IMR-90 (cell line): ENCODE measurements around the gene SLC9A5. TPM values are rescaled to one million over a fixed set of nuclear protein-coding genes. Genes with fewer than 3 reads are reported as not detected.

ENCODE experiments used
- ATAC-seq: fragments of 200-7000 bp; cut with Tn5 transposase; 2 replicates; pipeline ENCODE4 v1.9.1; 2020; ENCODE audit warnings: low read depth, mild to moderate bottlenecking, moderate library complexity
- BruUV-seq: library from RNA; stranded (reverse); fragments of 400-500 nt; replicated peaks from 2 replicates; lab custom pipeline; 2021; lab: Mats Ljungman, UMichigan
- CTCF ChIA-PET: fragments of 300-600 bp; formaldehyde crosslinking; extraction: SDS; loops from one replicate; lab custom pipeline; 2021; ENCODE audit warnings: antibody characterized with exemption; lab: Yijun Ruan, JAX
- POLR2A ChIA-PET: fragments of 300-600 bp; sonication (Branson Sonifier 250); formaldehyde crosslinking; loops from one replicate; lab custom pipeline; 2022; ENCODE audit warnings: antibody characterized with exemption; ENCODE audit not compliant: unreplicated experiment; lab: Charles Lee
- DNase-seq: peaks from one replicate; pipeline ENCODE4 v3.0.0; 2013
- H2AFZ ChIP-seq: replicated peaks from 2 replicates; pipeline ENCODE3; 2013; ENCODE audit warnings: low read length, mild to moderate bottlenecking; ENCODE audit not compliant: poor library complexity
- H2AK5ac ChIP-seq: 2 replicates; pipeline ENCODE4 v1.6.1; 2013; ENCODE audit warnings: low read depth, low read length, inconsistent platforms
- H2AK9ac ChIP-seq: replicated peaks from 2 replicates; pipeline ENCODE3; 2013; ENCODE audit warnings: mild to moderate bottlenecking, low read depth, low read length, moderate library complexity; ENCODE audit not compliant: poor library complexity
- H2BK120ac ChIP-seq: 2 replicates; pipeline ENCODE4 v1.6.1; 2013; ENCODE audit warnings: low read depth, low read length, inconsistent platforms
- H2BK15ac ChIP-seq: 3 replicates; pipeline ENCODE4 v1.6.1; 2013; ENCODE audit warnings: low read depth, low read length, inconsistent platforms
- H2BK20ac ChIP-seq: 2 replicates; pipeline ENCODE4 v1.6.1; 2013; ENCODE audit warnings: low read depth, mild to moderate bottlenecking, inconsistent platforms, low read length, moderate library complexity
- H2BK5ac ChIP-seq: 2 replicates; pipeline ENCODE4 v1.6.1; 2013; ENCODE audit warnings: mild to moderate bottlenecking, low read depth, low read length, inconsistent platforms; ENCODE audit not compliant: poor library complexity, severe bottlenecking
- H3K14ac ChIP-seq: replicated peaks from 2 replicates; pipeline ENCODE4 v1.6.1; 2013; ENCODE audit warnings: low read depth, low read length, inconsistent platforms
- H3K18ac ChIP-seq: 2 replicates; pipeline ENCODE4 v1.6.1; 2013; ENCODE audit warnings: low read depth, low read length, control low read depth
- H3K23ac ChIP-seq: 2 replicates; pipeline ENCODE4 v1.6.1; 2013; ENCODE audit warnings: low read depth, low read length, inconsistent platforms
- H3K27ac ChIP-seq: 2 replicates; pipeline ENCODE4 v1.5.1; 2013; ENCODE audit warnings: mild to moderate bottlenecking, control low read depth, low read length; ENCODE audit not compliant: insufficient read depth
- H3K27me3 ChIP-seq: 2 replicates; pipeline ENCODE4 v1.6.1; 2013; ENCODE audit warnings: low read length; ENCODE audit not compliant: control insufficient read depth, insufficient read depth
- H3K36me3 ChIP-seq: 2 replicates; pipeline ENCODE4 v1.6.1; 2013; ENCODE audit warnings: low read length, mixed read lengths; ENCODE audit not compliant: control insufficient read depth, insufficient read depth
- H3K4ac ChIP-seq: 2 replicates; pipeline ENCODE4 v1.6.1; 2013; ENCODE audit warnings: low read depth, low read length, inconsistent platforms
- H3K4me1 ChIP-seq: 2 replicates; pipeline ENCODE4 v1.6.1; 2013; ENCODE audit warnings: low read length, mixed read lengths; ENCODE audit not compliant: control insufficient read depth, insufficient read depth
- H3K4me2 ChIP-seq: 2 replicates; pipeline ENCODE4 v1.6.1; 2013; ENCODE audit warnings: low read depth, mild to moderate bottlenecking, control low read depth, low read length, moderate library complexity
- H3K4me3 ChIP-seq: 2 replicates; pipeline ENCODE4 v1.5.1; 2013; ENCODE audit warnings: low read depth, mild to moderate bottlenecking, control low read depth, low read length, moderate library complexity; ENCODE audit not compliant: insufficient read depth
- H3K56ac ChIP-seq: 2 replicates; pipeline ENCODE4 v1.6.1; 2013; ENCODE audit warnings: low read length, inconsistent platforms; ENCODE audit not compliant: insufficient read depth; ENCODE audit errors: extremely low read depth
- H3K79me1 ChIP-seq, 2 experiments: 2 replicates each; pipeline ENCODE4 v1.6.1; 2013; ENCODE audit warnings: low read length in 2 of 2, inconsistent platforms in 1 of 2, low read depth in 1 of 2
- H3K9ac ChIP-seq: 2 replicates; pipeline ENCODE4 v1.6.1; 2013; ENCODE audit warnings: low read depth, low read length, control low read depth
- H3K9me1 ChIP-seq: 2 replicates; pipeline ENCODE4 v1.6.1; 2013; ENCODE audit warnings: low read length, inconsistent platforms; ENCODE audit not compliant: insufficient read depth
- H3K9me3 ChIP-seq: 2 replicates; pipeline ENCODE4 v1.6.1; 2013; ENCODE audit warnings: low read length; ENCODE audit not compliant: control insufficient read depth, insufficient read depth
- H4K20me1 ChIP-seq: 2 replicates; pipeline ENCODE4 v1.6.1; 2013; ENCODE audit warnings: low read length, inconsistent platforms; ENCODE audit not compliant: insufficient read depth
- H4K5ac ChIP-seq: 2 replicates; pipeline ENCODE4 v1.6.1; 2013; ENCODE audit warnings: mild to moderate bottlenecking, low read depth, low read length, control low read depth
- H4K8ac ChIP-seq, 2 experiments: 2 replicates each; pipeline ENCODE4 v1.6.1; 2013; ENCODE audit warnings: low read depth in 2 of 2, low read length in 2 of 2, control low read depth in 1 of 2, inconsistent platforms in 1 of 2
- H4K91ac ChIP-seq: 2 replicates; pipeline ENCODE4 v1.6.1; 2013; ENCODE audit warnings: low read depth, low read length, inconsistent platforms; ENCODE audit not compliant: insufficient read depth
- BHLHE40 ChIP-seq: fragments of 150-350 bp; IDR thresholded peaks from 2 replicates; pipeline ENCODE4 v1.6.1; 2016; ENCODE audit warnings: mild to moderate bottlenecking, low read depth, low read length
- FOS ChIP-seq: fragments of 150-350 bp; IDR thresholded peaks from 2 replicates; pipeline ENCODE4 v1.6.1; 2016; ENCODE audit warnings: low read depth, low read length
- MAZ ChIP-seq: IDR thresholded peaks from 2 replicates; pipeline ENCODE4 v1.6.1; 2012; ENCODE audit warnings: low read depth, mild to moderate bottlenecking, low read length, improper control_type of control experiment, moderate library complexity, borderline replicate concordance
- NFE2L2 ChIP-seq: fragments of 150-350 bp; IDR thresholded peaks from 2 replicates; pipeline ENCODE4 v1.6.1; 2016; ENCODE audit warnings: low read depth, mild to moderate bottlenecking, low read length
- POLR2A ChIP-seq: IDR thresholded peaks from 2 replicates; pipeline ENCODE4 v1.6.1; 2012; ENCODE audit warnings: mild to moderate bottlenecking, low read depth, low read length
- RAD21 ChIP-seq: IDR thresholded peaks from 2 replicates; pipeline ENCODE4 v1.6.1; 2012; ENCODE audit warnings: low read length, improper control_type of control experiment
- RCOR1 ChIP-seq: IDR thresholded peaks from 2 replicates; pipeline ENCODE4 v1.6.1; 2012; ENCODE audit warnings: mild to moderate bottlenecking, low read length, improper control_type of control experiment; ENCODE audit not compliant: insufficient replicate concordance
- RFX5 ChIP-seq: IDR thresholded peaks from 2 replicates; pipeline ENCODE4 v1.8.0; 2012; ENCODE audit warnings: low read depth, mild to moderate bottlenecking, low read length, moderate library complexity
- SMC3 ChIP-seq: fragments of 150-350 bp; IDR thresholded peaks from 2 replicates; pipeline ENCODE4 v1.6.1; 2016; ENCODE audit warnings: low read depth, mild to moderate bottlenecking, antibody characterized with exemption, low read length, moderate library complexity
- WGBS, 2 experiments: methylation state at CpG; one replicate each; pipeline versions ENCODE4 v1.1.5 to v1.1.7; 2013; ENCODE audit warnings: missing lambda C conversion rate in 2 of 2; ENCODE audit not compliant: insufficient read length in 1 of 2; ENCODE audit errors: extremely low coverage in 2 of 2; 5-methylcytosine and 5-hydroxymethylcytosine counted together
- dilution Hi-C: fragments of 300-500 bp; cut with HindIII; formaldehyde crosslinking; loops from one replicate; pipeline ENCODE4 v1.14.3; 2018; ENCODE audit warnings: low sequenced_read_pairs; ENCODE audit not compliant: unreplicated experiment
- in situ Hi-C: fragments of 300-500 bp; cut with MboI; formaldehyde crosslinking; loops from 3 replicates; pipeline ENCODE4 v1.14.3; 2019; ENCODE audit warnings: low sequenced_read_pairs, inconsistent platforms, mixed read lengths
- intact Hi-C: fragments of 100-400 bp; cut with micrococcal nuclease; formaldehyde crosslinking; loops from 2 replicates; pipeline ENCODE4 v1.10.0; 2022
- polyA plus RNA-seq, 3 experiments: library from polyadenylated mRNA; depleted of rRNA; stranded (reverse); fragments of >200 nt; gene quantifications; 2 replicates each; pipeline ENCODE4 v1.2.3, GENCODE V29; 2012; ENCODE audit warnings: low replicate concordance in 1 of 3
- total RNA-seq: library from RNA; depleted of rRNA; stranded (reverse); fragments of >200 nt; gene quantifications from 2 replicates; pipeline ENCODE4 v1.2.3, GENCODE V29; 2012
- TF ChIP-seq, protein P1 (sequence below): conservative IDR thresholded peaks from 2 replicates; pipeline ENCODE4 v1.5.1; 2012; ENCODE audit warnings: mild to moderate bottlenecking, low read depth, low read length, improper control_type of control experiment
- TF ChIP-seq, protein P2 (sequence below): fragments of 150-350 bp; IDR thresholded peaks from 2 replicates; pipeline ENCODE4 v1.6.1; 2016; ENCODE audit warnings: low read depth, mild to moderate bottlenecking, low read length, moderate library complexity, borderline replicate concordance
- TF ChIP-seq, protein P3 (sequence below): fragments of 150-350 bp; IDR thresholded peaks from 2 replicates; pipeline ENCODE4 v1.6.1; 2017; ENCODE audit warnings: mild to moderate bottlenecking, antibody characterized with exemption, low read length, low read depth

SLC9A5 gene
- total and polyA plus RNA-seq, 2 of the 4 experiments (the other 2 are of a cell fraction): 1.8 to 5.7 TPM

DNA sequence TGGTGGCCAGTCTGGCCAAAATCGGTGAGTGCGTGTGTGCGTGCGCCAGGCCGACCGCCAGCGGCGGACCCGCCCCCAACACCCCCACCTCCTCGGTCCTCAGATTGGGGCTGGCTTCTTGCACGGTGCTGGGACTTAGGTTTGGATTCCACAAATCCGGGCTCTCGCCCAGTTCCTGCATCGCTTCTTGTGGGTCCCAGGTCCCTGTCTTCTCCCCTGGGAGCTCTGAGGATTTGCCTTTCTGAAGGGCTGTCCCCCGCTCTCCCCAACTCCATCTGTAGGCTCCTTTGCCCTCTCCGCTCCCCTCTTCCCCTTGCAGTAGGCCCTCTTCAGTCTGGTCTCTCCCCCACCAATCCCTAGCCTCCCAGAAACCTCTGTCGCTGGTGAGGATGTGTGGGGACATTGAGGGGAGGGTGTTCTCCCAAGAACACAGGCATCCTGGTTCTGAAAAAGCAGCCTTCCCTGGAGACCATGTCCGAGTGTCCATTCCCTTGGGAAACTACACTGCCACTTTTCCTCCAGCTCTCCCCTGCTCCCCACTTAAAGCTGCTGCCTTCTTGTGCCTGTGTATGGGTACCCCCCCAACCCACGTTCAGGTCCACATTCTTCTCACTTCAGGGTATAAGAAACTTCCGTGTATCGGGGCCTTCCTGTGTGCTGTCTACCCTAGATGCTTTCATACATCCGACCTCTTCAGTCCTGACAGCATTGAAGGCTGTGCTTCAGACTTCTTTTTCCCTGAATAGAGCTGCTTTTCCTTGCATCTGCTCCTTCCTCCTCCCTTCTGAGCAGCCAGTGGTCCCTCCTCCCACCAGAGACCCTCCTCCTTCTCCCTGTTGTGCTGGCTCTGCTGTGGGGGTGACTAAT lies 632 bp downstream of the SLC9A5 start (continued):
- TF ChIP-seq, protein P1, sequence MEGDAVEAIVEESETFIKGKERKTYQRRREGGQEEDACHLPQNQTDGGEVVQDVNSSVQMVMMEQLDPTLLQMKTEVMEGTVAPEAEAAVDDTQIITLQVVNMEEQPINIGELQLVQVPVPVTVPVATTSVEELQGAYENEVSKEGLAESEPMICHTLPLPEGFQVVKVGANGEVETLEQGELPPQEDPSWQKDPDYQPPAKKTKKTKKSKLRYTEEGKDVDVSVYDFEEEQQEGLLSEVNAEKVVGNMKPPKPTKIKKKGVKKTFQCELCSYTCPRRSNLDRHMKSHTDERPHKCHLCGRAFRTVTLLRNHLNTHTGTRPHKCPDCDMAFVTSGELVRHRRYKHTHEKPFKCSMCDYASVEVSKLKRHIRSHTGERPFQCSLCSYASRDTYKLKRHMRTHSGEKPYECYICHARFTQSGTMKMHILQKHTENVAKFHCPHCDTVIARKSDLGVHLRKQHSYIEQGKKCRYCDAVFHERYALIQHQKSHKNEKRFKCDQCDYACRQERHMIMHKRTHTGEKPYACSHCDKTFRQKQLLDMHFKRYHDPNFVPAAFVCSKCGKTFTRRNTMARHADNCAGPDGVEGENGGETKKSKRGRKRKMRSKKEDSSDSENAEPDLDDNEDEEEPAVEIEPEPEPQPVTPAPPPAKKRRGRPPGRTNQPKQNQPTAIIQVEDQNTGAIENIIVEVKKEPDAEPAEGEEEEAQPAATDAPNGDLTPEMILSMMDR: no peak
- no peak for TF ChIP-seq NFE2L2

DNA sequence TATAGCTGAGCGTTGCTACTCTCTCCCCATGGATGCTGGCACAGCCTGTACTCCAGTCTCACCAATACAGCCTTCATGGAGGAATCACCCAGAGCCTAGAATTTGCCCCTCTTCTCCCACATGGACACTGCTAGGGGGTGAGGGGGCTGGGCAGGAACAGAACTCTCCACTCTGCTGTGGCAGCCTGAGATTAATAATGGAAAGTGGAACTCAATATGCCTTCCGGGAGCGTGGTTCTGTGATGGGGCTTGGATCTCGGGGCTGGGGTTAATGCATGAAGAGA lies 1.2 kb downstream of the SLC9A5 start:
- no peak overlapping the region for H3K9ac ChIP-seq
- peaks cover 10% of the 10 kb centered on the region for H3K9me1 ChIP-seq
- H3K14ac ChIP-seq: peak overlapping the region; percentile 67
- no peak overlapping the region for H2BK15ac ChIP-seq
- peak overlapping the region; percentile 90 for H2AFZ ChIP-seq
- peak overlapping the region; percentile 35 to 83; a peak in 2 of 4 replicates for H4K8ac ChIP-seq
- DNase-seq (no peak), ATAC-seq (no peak)
- H2AK5ac ChIP-seq: peak overlapping the region; percentile 18; the same call in 1 of the 2 replicates
- H2BK20ac ChIP-seq: no peak overlapping the region
- in situ Hi-C loops: loop anchor here (10.0 kb wide), 1 partner anchor 205 kb away; no protein-coding TSS in a partner anchor
- H2BK5ac ChIP-seq: no peak overlapping the region
- H2BK120ac ChIP-seq: 0 out of 2 replicates have a peak overlapping the region, but pooled peaks have one; percentile 4
- H3K27ac ChIP-seq: no peak overlapping the region
- dilution Hi-C loops: no loop called here
- ChIA-PET CTCF (interaction anchor here (1.4 kb wide), 1 partner anchor 11 kb away, joined by 4 read pairs; no protein-coding TSS in a partner anchor), POLR2A (interaction anchor here (0.7 kb wide), 1 partner anchor 11 kb away, joined by 3 read pairs; no protein-coding TSS in a partner anchor)
- H3K36me3 ChIP-seq: peaks cover 3% of the 10 kb centered on the region
- no peak overlapping the region for H3K56ac ChIP-seq
- no peak overlapping the region for H4K5ac ChIP-seq
- WGBS, 2 experiments: 83% methylated on average over 3 of the region's 4 CpGs; no CpG with 5 or more reads in 1 of the 2 experiments
- peak overlapping the region; percentile 78 for H3K4me2 ChIP-seq
- no peaks in the 10 kb centered on the region for H3K27me3 ChIP-seq
- H4K91ac ChIP-seq: no peak overlapping the region; the same call in 1 of the 2 replicates
- intact Hi-C loops: no loop called here
- BruUV-seq: no TSS peak
- no peaks in the 10 kb centered on the region for H3K9me3 ChIP-seq
- peak overlapping the region; percentile 83 for H2AK9ac ChIP-seq
- peak overlapping the region; percentile 88 for H3K23ac ChIP-seq
- H3K18ac ChIP-seq: no peak overlapping the region
- no peaks in the 10 kb centered on the region; the same call in 1 of the 2 replicates for H4K20me1 ChIP-seq
- peaks cover 23% of the 10 kb centered on the region for H3K4me1 ChIP-seq
- H3K79me1 ChIP-seq: peaks cover 3 to 39% of the 10 kb centered on the region in 2 experiments; a peak in 3 of 4 replicates
- H3K4me3 ChIP-seq: no peak overlapping the region
- peak overlapping the region; percentile 51; the same call in 1 of the 2 replicates for H3K4ac ChIP-seq
- TF ChIP-seq BHLHE40: no peak
- TF ChIP-seq RCOR1: no peak
- TF ChIP-seq RFX5: no peak
- TF ChIP-seq POLR2A: no peak
- TF ChIP-seq SMC3: no peak
- TF ChIP-seq FOS: no peak
- TF ChIP-seq, protein P2, sequence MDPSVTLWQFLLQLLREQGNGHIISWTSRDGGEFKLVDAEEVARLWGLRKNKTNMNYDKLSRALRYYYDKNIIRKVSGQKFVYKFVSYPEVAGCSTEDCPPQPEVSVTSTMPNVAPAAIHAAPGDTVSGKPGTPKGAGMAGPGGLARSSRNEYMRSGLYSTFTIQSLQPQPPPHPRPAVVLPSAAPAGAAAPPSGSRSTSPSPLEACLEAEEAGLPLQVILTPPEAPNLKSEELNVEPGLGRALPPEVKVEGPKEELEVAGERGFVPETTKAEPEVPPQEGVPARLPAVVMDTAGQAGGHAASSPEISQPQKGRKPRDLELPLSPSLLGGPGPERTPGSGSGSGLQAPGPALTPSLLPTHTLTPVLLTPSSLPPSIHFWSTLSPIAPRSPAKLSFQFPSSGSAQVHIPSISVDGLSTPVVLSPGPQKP: no peak
- TF ChIP-seq, protein P3, sequence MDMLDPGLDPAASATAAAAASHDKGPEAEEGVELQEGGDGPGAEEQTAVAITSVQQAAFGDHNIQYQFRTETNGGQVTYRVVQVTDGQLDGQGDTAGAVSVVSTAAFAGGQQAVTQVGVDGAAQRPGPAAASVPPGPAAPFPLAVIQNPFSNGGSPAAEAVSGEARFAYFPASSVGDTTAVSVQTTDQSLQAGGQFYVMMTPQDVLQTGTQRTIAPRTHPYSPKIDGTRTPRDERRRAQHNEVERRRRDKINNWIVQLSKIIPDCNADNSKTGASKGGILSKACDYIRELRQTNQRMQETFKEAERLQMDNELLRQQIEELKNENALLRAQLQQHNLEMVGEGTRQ: no peak
- no peak for TF ChIP-seq MAZ
- TF ChIP-seq RAD21: no peak
